OCI-LY7 (cell line): Measurements from ENCODE around the gene TMEM37. TPM values are rescaled to one million over a fixed set of nuclear protein-coding genes. Genes with fewer than 3 reads are reported as not detected.

ENCODE experiments used
- BruUV-seq: library from RNA; stranded (reverse); fragments of 400-500 nt; replicated peaks from 2 replicates; lab custom pipeline; 2021; lab: Mats Ljungman, UMichigan
- CTCF ChIA-PET: fragments of 300-600 bp; sonication (Branson Sonifier 250); formaldehyde crosslinking; loops from one replicate; lab custom pipeline; 2022; ENCODE audit warnings: antibody characterized with exemption; ENCODE audit not compliant: unreplicated experiment; lab: Charles Lee
- POLR2A ChIA-PET: fragments of 300-600 bp; sonication (Branson Sonifier 250); formaldehyde crosslinking; loops from one replicate; lab custom pipeline; 2022; ENCODE audit warnings: antibody characterized with exemption; lab: Charles Lee
- DNase-seq: peaks from one replicate; pipeline ENCODE4 v3.0.0-alpha.2; 2015; ENCODE audit warnings: low spot score
- H2AFZ ChIP-seq: fragments of 200-600 bp; sonication (generic), shearing (Covaris generic); 2 replicates; pipeline ENCODE4 v1.6.1; 2014; ENCODE audit warnings: mild to moderate bottlenecking, antibody characterized with exemption, low read length, moderate library complexity
- H3K27ac ChIP-seq: fragments of 200-600 bp; sonication (generic); 2 replicates; pipeline ENCODE4 v1.5.1; 2014; ENCODE audit warnings: mixed run types, low read depth, mild to moderate bottlenecking, moderate library complexity, low read length, inconsistent platforms; ENCODE audit not compliant: poor library complexity, severe bottlenecking
- H3K36me3 ChIP-seq: fragments of 200-600 bp; sonication (generic); 2 replicates; pipeline ENCODE4 v1.6.1; 2014; ENCODE audit warnings: mild to moderate bottlenecking, antibody characterized with exemption, low read length, moderate library complexity, mixed read lengths; ENCODE audit not compliant: insufficient read depth
- H3K4me1 ChIP-seq: fragments of 200-600 bp; sonication (generic); 2 replicates; pipeline ENCODE4 v1.5.1; 2014; ENCODE audit warnings: mild to moderate bottlenecking, low read length; ENCODE audit not compliant: insufficient read depth, poor library complexity, severe bottlenecking
- H3K4me2 ChIP-seq: fragments of 200-600 bp; sonication (generic); 2 replicates; pipeline ENCODE4 v1.6.1; 2014; ENCODE audit warnings: mild to moderate bottlenecking, low read length
- H3K4me3 ChIP-seq: fragments of 200-600 bp; sonication (generic); 2 replicates; pipeline ENCODE4 v1.5.1; 2014; ENCODE audit warnings: mild to moderate bottlenecking, low read depth, low read length; ENCODE audit not compliant: poor library complexity, severe bottlenecking
- H3K79me2 ChIP-seq: fragments of 200-600 bp; sonication (generic); 2 replicates; pipeline ENCODE4 v1.6.1; 2016; ENCODE audit warnings: low read depth, mild to moderate bottlenecking, low read length, moderate library complexity, mixed read lengths; ENCODE audit not compliant: insufficient read depth
- H3K9me2 ChIP-seq: fragments of 200-600 bp; sonication (generic); 2 replicates; pipeline ENCODE4 v1.6.1; 2016; ENCODE audit warnings: mild to moderate bottlenecking, low read length, mixed read lengths; ENCODE audit not compliant: insufficient read depth
- H3K9me3 ChIP-seq: fragments of 200-600 bp; sonication (generic); 2 replicates; pipeline ENCODE4 v1.6.1; 2014; ENCODE audit warnings: mild to moderate bottlenecking, mixed run types, low read length, mixed read lengths
- H4K20me1 ChIP-seq: fragments of 200-600 bp; sonication (generic); 2 replicates; pipeline ENCODE4 v1.6.1; 2014; ENCODE audit warnings: mild to moderate bottlenecking, antibody characterized with exemption, low read length, moderate library complexity, mixed read lengths; ENCODE audit not compliant: insufficient read depth
- EZH2phosphoT487 ChIP-seq: fragments of 200-600 bp; sonication (generic); IDR thresholded peaks from 2 replicates; pipeline ENCODE4 v1.6.1; 2018; ENCODE audit warnings: low read depth, borderline replicate concordance, mild to moderate bottlenecking, mixed run types, antibody characterized with exemption, low read length, moderate library complexity, mixed read lengths
- intact Hi-C: fragments of 100-400 bp; cut with micrococcal nuclease; formaldehyde crosslinking; loops from one replicate; pipeline ENCODE4 v1.10.0; 2022; ENCODE audit not compliant: unreplicated experiment
- total RNA-seq, 2 experiments: library from RNA; depleted of rRNA in 1 of 2; stranded (reverse); fragments of >200 nt in 1 of 2; shearing (Covaris generic) in 1 of 2; gene quantifications; 2 replicates each; pipeline ENCODE4 v1.2.3, GENCODE V29; 2014 to 2022
- TF ChIP-seq, protein P1 (sequence below): fragments of 200-600 bp; sonication (generic); conservative IDR thresholded peaks from 2 replicates; pipeline ENCODE4 v1.5.1; 2014; ENCODE audit warnings: mild to moderate bottlenecking, antibody characterized with exemption, low read length, moderate library complexity, mixed read lengths

TMEM37 gene
- total RNA-seq, 2 experiments from 2014 or later: not detected

GRCh38 chr2:119427756-119428155 is 3.9 kb upstream of the TMEM37 start:
- no peak overlapping the region for H3K27ac ChIP-seq
- no peak overlapping the region for H3K4me2 ChIP-seq
- BruUV-seq: no TSS peak
- no peaks in the 10 kb centered on the region for H3K9me2 ChIP-seq
- no peak for TF ChIP-seq EZH2phosphoT487
- TF ChIP-seq, protein P1, sequence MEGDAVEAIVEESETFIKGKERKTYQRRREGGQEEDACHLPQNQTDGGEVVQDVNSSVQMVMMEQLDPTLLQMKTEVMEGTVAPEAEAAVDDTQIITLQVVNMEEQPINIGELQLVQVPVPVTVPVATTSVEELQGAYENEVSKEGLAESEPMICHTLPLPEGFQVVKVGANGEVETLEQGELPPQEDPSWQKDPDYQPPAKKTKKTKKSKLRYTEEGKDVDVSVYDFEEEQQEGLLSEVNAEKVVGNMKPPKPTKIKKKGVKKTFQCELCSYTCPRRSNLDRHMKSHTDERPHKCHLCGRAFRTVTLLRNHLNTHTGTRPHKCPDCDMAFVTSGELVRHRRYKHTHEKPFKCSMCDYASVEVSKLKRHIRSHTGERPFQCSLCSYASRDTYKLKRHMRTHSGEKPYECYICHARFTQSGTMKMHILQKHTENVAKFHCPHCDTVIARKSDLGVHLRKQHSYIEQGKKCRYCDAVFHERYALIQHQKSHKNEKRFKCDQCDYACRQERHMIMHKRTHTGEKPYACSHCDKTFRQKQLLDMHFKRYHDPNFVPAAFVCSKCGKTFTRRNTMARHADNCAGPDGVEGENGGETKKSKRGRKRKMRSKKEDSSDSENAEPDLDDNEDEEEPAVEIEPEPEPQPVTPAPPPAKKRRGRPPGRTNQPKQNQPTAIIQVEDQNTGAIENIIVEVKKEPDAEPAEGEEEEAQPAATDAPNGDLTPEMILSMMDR: no peak
- intact Hi-C loops: no loop called here
- POLR2A ChIA-PET: interaction anchor here (0.6 to 0.9 kb wide), 3 partner anchors 12 to 1611 kb away, joined by 3 read pairs; no protein-coding TSS in a partner anchor
- no peak for DNase-seq
- H3K9me3 ChIP-seq: no peaks in the 10 kb centered on the region
- H2AFZ ChIP-seq: no peak overlapping the region
- no peaks in the 10 kb centered on the region for H4K20me1 ChIP-seq
- no peak overlapping the region for H3K4me3 ChIP-seq
- CTCF ChIA-PET: no interaction called here
- no peaks in the 10 kb centered on the region for H3K36me3 ChIP-seq
- no peaks in the 10 kb centered on the region for H3K79me2 ChIP-seq
- H3K4me1 ChIP-seq: peaks cover 17% of the 10 kb centered on the region

- no peaks in the 10 kb centered on the region for H3K9me2 ChIP-seq
- H3K9me3 ChIP-seq: no peaks in the 10 kb centered on the region
- no peaks in the 10 kb centered on the region for H3K79me2 ChIP-seq
- intact Hi-C loops: no loop called here
- no peaks in the 10 kb centered on the region for H3K36me3 ChIP-seq
- no peak for DNase-seq
- BruUV-seq: no TSS peak
- H2AFZ ChIP-seq: no peak overlapping the region
- H3K4me3 ChIP-seq: no peak overlapping the region
- no peak for TF ChIP-seq EZH2phosphoT487
- TF ChIP-seq, protein P1: no peak
- no peaks in the 10 kb centered on the region for H4K20me1 ChIP-seq
- H3K27ac ChIP-seq: no peak overlapping the region
- H3K4me2 ChIP-seq: no peak overlapping the region
- ChIA-PET POLR2A (no interaction called here), CTCF (no interaction called here)
- H3K4me1 ChIP-seq: peaks cover 17% of the 10 kb centered on the region
Measured at GRCh38 chr2:119428488-119429224, 3.0 kb upstream of the TMEM37 start.
